COLO668 (cell line): ENCODE results near the gene RASGRP1.

Experiments used
- DNase-seq: peaks from one replicate; lab custom pipeline; 2025; ENCODE audit not compliant: unreplicated experiment; lab: John Stamatoyannopoulos, UW

RASGRP1 gene

GRCh38 chr15:38576261-38576660 is 11.6 kb upstream of the RASGRP1 start:
- no peak for DNase-seq

- no peak for DNase-seq
Measured at GRCh38 chr15:38565287-38565670, 665 bp upstream of the RASGRP1 start.

GRCh38 chr15:38563723-38564519 is 693 bp downstream of the RASGRP1 start:
- DNase-seq = peak; percentile 63

GRCh38 chr15:38562278-38562677 is 2.3 kb downstream of the RASGRP1 start:
- no peak for DNase-seq

- no peak for DNase-seq
Measured at GRCh38 chr15:38560456-38560926, 4.1 kb downstream of the RASGRP1 start.

- DNase-seq = no peak
Measured at GRCh38 chr15:38559636-38560307, 4.8 kb downstream of the RASGRP1 start.

GRCh38 chr15:38559131-38559530 is 5.5 kb downstream of the RASGRP1 start:
- no peak for DNase-seq

- DNase-seq = no peak
Measured at GRCh38 chr15:38558372-38559059, 6.1 kb downstream of the RASGRP1 start.

- DNase-seq = no peak
Measured at GRCh38 chr15:38557921-38558320, 6.7 kb downstream of the RASGRP1 start.

- no peak for DNase-seq
Measured at GRCh38 chr15:38555686-38556334, 8.8 kb downstream of the RASGRP1 start.

GRCh38 chr15:38554354-38554753 is 10.3 kb downstream of the RASGRP1 start:
- no peak for DNase-seq

- no peak for DNase-seq
Measured at GRCh38 chr15:38553071-38553470, 11.5 kb downstream of the RASGRP1 start.

GRCh38 chr15:38551720-38552648 is 12.6 kb downstream of the RASGRP1 start:
- DNase-seq = no peak

- DNase-seq = no peak
Measured at GRCh38 chr15:38549222-38549621, 15.4 kb downstream of the RASGRP1 start.

- no peak for DNase-seq
Measured at GRCh38 chr15:38547255-38547997, 17.2 kb downstream of the RASGRP1 start.

GRCh38 chr15:38545179-38545578 is 19.4 kb downstream of the RASGRP1 start:
- DNase-seq = no peak

GRCh38 chr15:38541026-38541425 is 23.6 kb downstream of the RASGRP1 start:
- no peak for DNase-seq

GRCh38 chr15:38540510-38540909 is 24.1 kb downstream of the RASGRP1 start:
- no peak for DNase-seq

GRCh38 chr15:38539008-38539343 is 25.6 kb downstream of the RASGRP1 start:
- DNase-seq = no peak
